Adipose tissue (tissue), 3 donors: ENCODE results near the gene BCAR3. TPM values are rescaled to one million over a fixed set of nuclear protein-coding genes. Genes with fewer than 3 reads are reported as not detected.

Experiments used
- H3K27ac ChIP-seq: one replicate; pipeline ENCODE4 v1.5.1; 2013; ENCODE audit warnings: low read depth, low read length
- WGBS, 3 donors: extraction: QIAGEN DNeasy Blood & Tissue Kit; methylation state at CpG; one replicate each; pipeline ENCODE4 v1.1.7; 2013; 5-methylcytosine and 5-hydroxymethylcytosine counted together
- polyA plus RNA-seq, 3 donors: library from polyadenylated mRNA; stranded (reverse); fragments of 200-250 nt; gene quantifications; one replicate each; pipeline ENCODE4 v1.2.3, GENCODE V29; 2013
- donor health status: healthy with polysubstance abuse.
- donor health status: Bipolar disorder and iron deficiency.
- donor health status: healthy.

BCAR3 gene
- polyA plus RNA-seq, 3 donors, result 5.3 to 28.9 (median 14.8) TPM

DNA sequence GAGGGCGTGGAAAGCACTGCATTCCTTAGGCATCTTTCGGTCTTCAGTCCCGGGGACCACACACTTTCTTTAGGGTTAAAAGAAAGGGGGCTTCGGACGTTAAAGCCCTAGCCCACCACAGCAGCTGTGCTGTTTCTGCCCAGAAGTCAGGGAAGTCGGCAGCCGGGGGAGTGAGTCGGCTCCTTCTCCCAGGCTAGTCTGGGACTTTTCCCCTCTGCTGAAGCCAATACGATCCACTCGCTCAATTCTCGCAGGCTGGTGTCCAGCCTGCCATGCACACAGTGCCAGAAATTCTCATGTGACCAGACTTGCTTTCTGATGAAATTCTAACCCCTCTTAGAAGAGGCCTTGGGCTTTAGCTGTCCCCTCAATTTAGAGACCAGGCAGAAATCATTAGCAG is 67.7 kb downstream of the BCAR3 start:
- H3K27ac ChIP-seq, result no peak overlapping the region
- WGBS, 3 donors, result 19 to 63% (median 57%) methylated on average over 11 of the region's 11 CpGs

DNA sequence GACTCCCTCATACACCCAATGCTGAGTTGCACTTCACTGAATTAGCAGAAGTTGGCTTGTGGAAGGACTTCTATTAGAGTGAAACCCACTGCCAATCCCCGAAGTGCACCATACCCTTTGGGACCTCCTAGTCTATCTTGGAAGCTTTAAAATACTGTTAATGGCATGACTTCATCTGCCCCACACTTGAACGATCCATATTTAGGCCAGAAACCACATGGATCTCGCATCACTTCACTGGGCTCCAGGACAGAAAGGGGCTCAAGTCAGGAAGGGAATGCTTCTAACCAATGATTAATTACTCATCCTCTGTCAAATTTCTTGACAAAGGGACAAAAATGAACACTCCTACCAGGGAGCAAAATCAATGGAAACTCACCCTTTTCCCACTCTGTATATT is 69.1 kb downstream of the BCAR3 start:
- 81 to 94% (median 83%) methylated on average over 3 of the region's 3 CpGs for WGBS, 3 donors
- H3K27ac ChIP-seq, result no peak overlapping the region

DNA sequence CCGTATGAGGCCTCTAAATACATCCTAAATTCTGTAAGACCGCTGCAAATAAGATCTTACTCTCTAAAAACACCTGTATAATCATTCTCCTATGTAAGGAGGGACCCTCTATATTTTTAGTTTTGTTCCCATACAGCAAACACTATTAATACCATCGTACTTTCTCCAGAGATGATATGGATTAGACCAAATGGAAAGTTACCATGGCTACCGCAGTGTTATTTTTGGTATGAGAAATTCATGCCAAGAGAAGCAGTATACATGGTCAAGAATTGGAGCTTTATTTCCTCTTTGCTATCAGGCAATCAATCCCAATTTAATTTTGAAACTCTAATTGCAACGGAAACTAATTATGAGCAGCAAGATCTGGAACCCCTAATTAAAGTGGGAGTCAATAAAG is 70.0 kb downstream of the BCAR3 start:
- no peak overlapping the region for H3K27ac ChIP-seq
- WGBS, 3 donors, result 77 to 83% (median 79%) methylated on average over 5 of the region's 5 CpGs

DNA sequence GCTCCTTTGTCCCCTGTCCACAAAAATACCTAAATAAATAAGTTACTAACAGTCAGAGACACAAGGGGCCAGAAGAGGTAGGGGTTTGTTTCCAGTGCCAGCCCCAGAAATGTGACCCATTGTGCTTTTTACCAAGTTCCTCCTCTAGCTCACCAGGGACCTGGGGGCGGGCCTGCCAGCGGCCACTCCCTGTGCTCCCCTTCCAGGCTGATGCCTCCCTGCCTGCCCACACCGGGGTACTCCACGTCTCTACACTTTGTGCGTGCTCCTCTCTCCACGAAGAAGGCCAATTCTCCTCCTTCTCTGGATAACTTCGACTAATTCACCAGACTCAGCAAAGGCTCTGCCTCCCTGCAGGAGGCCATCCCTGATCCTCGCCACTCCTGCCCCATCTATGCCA is 72.1 kb downstream of the BCAR3 start:
- no peak overlapping the region for H3K27ac ChIP-seq
- WGBS, 3 donors, result 89 to 94% (median 90%) methylated on average over 8 of the region's 8 CpGs

DNA sequence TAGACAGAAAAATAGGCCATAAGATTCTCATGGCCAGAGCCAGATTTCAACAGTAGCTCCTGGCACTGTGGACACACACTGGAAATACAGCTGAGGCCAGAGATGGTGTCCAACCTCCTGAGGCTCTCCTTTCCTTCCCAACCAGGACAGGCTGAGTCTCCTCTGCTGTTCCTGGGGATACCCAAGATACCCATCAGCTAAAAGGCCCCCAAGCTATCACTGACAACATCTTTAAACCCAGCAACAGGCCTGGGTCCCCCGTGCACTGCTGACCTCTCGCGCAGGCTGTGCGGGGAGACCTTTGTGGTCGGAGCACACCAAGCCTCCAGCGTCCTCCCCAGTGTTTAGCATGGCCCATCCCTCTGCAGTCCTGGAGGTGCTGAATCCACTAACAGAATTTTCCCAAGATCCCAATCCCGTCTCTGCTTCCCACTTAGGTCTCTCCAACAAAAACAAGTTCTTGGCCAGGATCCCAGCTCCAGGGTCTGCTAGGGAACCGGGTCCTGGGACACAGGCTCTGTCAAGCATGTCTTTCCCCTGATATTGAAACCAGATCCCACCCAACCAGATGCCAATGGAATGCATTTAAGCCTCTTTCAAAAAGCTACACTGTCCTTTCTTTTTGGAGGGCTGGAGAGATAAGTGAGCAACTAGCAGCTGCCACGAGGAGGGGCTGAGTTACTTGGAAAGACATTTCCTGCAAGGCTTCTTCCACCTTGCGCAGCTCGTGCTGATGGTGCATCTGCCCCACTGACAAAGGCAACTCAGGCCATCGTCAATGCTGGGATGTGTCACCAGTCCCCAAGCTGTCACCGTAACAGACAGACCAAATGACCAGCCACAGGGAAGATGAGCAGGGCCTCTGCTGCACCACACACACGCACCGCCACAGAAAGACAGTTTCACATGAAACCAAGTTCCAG is 73.2 kb downstream of the BCAR3 start:
- WGBS, 3 donors, result 73 to 83% (median 74%) methylated on average over 15 of the region's 15 CpGs
- H3K27ac ChIP-seq, result no peak overlapping the region

DNA sequence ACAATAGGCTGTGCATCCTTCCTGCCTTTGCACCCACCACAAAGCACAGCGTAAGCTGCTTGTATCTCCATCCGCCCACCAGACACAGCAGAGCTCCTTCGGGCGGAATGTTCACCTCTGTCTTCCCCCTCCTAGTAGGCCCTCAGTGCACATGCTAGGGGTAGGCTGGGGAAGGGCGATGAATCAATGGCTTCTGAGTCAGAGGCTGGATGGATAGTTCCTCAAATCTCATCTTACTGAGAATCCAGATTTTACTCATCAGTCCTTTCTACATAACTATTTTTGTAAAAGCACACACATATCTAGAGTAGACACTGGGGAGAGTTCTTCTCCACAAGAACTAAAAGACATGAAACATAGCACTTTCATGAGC is 73.8 kb downstream of the BCAR3 start:
- WGBS, 3 donors, result 77 to 89% (median 86%) methylated on average over 5 of the region's 5 CpGs
- H3K27ac ChIP-seq, result no peak overlapping the region

DNA sequence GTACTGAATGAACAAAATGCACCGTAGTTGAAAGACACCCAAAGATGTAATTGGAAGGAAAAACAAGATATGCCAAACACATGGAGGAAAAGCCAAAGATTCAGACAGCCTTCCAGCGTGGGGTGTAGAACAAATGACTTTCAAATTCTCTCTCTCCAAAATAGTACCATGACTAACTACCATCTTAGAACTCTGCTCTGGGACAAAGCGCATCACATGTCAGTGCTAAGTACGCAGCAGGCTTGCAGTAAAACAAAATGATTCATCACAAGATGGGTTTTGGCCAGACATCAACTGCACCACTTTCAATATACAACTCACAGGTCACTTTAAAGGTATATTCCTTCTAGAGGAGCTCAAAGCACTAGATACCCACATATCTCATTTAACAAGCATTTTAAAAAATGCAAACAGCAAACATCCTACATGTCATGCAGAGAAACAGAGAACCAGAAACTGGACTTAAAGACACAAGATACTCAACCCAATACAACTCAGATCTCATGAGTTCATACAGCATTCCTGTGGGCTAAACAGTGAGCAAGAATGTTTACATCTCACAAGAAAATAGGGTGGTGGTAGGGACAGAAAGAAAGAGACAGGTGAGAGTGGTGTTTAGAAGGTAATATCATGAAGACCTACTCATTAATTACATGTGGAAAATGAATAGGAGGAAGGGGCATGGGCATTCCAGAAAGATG is 75.7 kb downstream of the BCAR3 start:
- WGBS, 3 donors, result 76 to 89% (median 81%) methylated on average over 4 of the region's 4 CpGs
- no peak overlapping the region for H3K27ac ChIP-seq

DNA sequence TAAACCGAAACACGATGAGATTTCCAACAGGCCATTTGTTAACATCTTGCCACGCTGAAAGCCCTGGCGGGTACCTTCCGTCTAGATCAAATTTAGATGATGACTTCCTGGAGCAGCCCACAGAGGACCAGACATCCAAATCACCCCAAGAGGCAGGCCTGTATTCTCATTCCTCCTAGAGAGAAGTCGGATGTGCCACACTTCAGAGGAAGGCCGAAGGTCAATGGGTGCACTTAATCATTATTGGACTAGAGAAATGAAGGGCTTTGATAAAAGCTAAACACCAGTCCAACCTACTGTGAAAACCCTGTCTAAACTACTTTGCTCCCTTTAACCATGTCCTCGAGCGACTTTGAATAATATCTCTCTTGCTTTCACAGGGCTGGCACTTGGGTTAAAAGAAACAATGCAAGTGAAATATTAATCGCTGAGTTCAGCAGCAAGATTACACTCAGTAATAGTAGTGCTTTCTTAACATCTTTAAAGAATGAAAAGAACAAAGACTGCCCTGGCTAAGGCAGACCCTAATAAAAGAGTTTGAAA is 76.5 kb downstream of the BCAR3 start:
- no peak overlapping the region for H3K27ac ChIP-seq
- WGBS, 3 donors, result 61 to 88% (median 85%) methylated on average over 10 of the region's 10 CpGs

DNA sequence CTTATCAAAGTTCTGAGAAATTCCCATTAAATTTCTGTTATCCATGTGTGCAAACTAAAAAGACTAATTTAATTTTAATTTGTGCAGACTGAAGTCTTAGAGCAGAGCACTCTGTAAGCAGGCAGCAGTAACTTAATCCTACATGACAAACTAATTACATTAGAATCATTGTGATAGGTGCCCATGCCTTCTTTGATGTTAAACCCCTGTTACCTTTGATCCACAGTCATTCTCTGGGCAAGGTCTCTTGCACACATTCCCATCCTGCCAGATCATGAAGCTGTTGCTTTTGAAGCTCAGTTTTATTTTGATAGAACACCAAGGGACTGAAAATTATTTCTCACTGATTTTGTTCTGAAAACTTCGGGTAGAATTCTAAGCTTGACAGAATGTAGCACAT is 77.2 kb downstream of the BCAR3 start:
- H3K27ac ChIP-seq, result no peak overlapping the region
- WGBS, 3 donors, result 76 to 86% (median 83%) methylated on average over 1 of the region's 1 CpG

DNA sequence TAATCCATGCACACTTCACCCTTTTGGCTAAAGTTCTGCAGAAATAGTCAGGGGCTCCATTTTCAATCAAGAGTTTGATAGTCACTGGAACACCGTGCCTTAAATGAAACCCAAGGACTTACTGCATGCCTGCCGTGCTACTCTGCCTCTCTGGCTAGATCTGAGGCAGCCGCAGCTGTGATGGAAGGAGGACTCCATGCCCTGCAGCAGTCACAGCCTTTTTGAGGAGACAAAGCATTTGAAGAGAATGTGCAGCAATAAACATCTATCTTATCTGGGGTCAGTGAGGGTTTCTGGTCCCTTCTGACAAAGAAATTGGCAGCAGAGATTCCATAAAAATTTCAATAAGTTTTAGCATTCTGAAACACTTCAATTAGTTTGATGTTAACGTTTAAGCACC is 78.0 kb downstream of the BCAR3 start:
- no peak overlapping the region for H3K27ac ChIP-seq

DNA sequence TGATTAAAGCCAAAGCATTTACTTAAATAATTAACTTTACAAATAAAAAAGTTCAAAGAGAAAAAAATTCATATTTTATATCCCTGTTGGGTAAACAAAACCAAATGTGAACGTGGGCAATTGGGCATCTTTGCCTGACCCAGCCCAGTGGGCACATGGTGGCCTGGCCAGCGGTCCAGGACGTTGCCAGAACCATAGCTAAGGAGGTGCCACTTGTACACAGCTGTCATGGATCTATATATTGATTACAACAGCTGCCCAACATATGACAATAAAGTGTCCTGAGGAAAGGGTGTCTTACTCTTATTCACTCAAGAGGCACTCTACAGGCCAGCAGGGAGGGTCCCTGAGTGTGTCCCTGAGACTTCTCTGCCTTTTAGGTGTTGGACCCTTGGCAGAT is 78.5 kb downstream of the BCAR3 start:
- WGBS, 3 donors, result 83 to 85% (median 84%) methylated on average over 3 of the region's 3 CpGs
- H3K27ac ChIP-seq, result no peak overlapping the region

More for the DNA sequence above, 78.0 kb downstream of the BCAR3 start:
- WGBS, 3 donors, result 83 to 89% (median 86%) methylated on average over 4 of the region's 4 CpGs

DNA sequence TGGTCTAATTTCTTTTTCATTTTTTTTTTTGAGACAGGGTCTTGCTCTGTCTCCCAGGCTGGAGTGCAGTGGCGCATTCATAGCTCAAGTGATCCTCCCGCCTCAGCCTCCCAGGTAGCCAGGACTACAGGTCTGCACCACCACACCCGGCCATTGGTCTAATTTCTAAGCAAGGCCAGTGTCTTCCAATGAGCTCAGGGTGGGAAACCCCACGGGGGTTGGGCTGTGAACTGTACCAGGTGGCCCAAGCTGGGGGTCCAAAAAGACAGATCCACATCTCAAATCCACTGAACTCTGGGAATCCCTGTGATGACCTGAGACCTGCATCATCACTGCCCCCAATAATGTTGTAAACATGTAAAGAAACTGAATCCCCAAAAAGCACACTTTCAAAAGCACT is 79.5 kb downstream of the BCAR3 start:
- no peak overlapping the region for H3K27ac ChIP-seq
- 94 to 99% (median 97%) methylated on average over 4 of the region's 4 CpGs for WGBS, 3 donors

DNA sequence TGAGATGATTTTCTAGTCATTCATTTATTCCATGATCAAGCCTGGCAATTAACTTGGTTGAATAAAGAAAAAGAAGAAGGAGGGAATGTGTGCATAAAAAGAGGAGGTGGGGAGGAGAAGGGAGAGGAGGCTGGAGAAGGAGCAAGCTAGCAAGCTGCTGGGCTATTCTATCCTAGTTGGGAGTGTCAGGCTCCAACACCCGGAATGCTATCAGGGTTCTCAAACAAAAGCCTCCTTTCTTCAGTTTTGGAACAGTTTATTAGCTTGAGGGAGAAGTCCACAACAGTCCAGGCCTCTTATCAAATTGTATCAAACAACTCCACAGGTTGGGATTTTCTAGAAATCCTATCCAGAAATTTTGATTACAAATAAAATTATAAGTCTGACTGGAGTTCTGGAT is 80.0 kb downstream of the BCAR3 start:
- WGBS, 3 donors, result 52 to 80% (median 64%) methylated on average over 1 of the region's 1 CpG
- no peak overlapping the region for H3K27ac ChIP-seq

DNA sequence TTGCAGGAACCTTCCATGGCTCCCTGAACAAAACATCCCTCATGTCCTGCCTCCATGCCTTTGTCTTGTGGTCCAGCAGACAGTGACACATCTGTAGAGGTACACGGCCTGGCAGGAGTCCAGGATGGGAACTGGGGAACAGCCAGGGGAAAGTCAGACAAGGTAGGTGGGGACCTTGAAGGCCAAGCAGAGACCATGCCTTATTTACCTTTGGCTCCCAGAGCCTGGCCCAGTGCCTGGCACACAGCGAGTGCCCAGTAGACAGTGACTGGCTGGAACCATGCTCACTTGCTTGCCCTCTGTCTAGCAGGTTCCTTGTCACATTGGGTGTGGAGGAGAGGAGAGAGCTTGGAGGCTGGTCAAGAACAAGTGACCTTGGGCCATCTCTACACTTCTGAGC is 81.0 kb downstream of the BCAR3 start:
- H3K27ac ChIP-seq, result no peak overlapping the region
- 55 to 95% (median 78%) methylated on average over 2 of the region's 2 CpGs for WGBS, 3 donors

DNA sequence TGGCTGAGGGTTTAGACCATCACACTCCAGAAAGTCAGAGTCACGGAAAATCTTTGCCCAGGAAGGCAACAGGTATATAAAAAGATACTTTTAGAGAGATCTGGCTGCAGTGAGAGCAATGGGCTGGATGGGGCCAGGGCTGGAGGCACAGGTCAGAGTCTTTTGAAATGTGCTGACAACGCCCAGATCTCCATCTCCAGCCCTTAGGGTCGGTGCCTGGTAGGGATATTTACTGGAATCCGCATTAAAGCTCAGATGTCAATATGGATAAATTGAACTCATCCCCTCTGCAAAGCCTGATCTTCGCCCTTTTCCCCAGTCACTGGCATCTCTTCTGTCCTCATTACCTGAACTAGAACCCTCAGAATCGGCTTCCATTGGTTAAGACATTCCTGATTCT is 82.2 kb downstream of the BCAR3 start:
- no peak overlapping the region for H3K27ac ChIP-seq
- 93 to 96% (median 94%) methylated on average over 6 of the region's 6 CpGs for WGBS, 3 donors

DNA sequence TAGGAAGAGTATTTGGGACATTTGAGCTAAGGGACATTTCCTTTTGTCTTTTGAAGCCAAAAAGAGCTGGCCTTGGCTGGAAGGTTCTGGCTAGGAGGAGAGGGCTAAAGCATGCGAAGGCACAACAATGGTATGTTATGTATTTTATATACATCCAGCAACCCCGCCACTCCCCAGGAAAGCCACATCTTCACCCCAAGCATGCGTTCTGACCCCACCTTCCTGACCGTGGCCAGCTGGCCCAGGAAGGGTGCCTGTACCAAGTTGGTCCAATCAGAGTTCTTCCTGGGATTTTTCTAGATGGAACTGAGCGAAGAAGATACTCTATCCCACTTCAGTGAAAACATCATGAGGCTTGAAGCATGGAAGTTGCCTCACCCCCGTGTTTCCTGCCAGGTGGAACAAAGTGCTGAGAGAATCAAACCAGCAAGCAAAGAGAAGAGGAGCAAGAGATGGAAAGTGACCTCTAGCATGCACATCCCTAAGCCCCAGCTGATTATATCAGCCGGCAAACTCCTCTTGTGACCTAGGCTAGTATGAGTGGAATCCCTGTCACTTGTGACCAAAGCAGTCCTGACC is 82.7 kb downstream of the BCAR3 start:
- H3K27ac ChIP-seq, result no peak overlapping the region
- WGBS, 3 donors, result 76 to 90% (median 84%) methylated on average over 7 of the region's 7 CpGs

DNA sequence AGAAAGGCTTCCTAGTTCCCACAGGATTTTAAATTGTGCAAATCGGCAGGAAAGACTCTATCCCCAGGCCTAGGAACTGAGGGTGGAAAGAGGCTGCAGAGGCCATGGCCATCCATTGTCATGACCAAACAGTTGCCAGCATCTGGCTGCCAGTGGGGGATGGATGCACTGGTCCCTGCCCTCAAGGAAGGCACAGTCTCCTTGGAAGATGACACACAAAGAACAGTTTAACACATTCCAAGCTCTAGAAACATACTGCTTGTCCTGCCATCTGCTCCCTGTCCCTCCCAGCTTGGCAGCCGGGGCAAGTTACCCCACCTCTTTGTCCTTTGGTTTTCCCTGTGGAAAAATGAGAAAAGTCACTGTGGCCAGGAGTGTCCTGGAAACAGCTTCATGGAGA is 83.2 kb downstream of the BCAR3 start:
- 75 to 84% (median 75%) methylated on average over 2 of the region's 2 CpGs for WGBS, 3 donors
- no peak overlapping the region for H3K27ac ChIP-seq

DNA sequence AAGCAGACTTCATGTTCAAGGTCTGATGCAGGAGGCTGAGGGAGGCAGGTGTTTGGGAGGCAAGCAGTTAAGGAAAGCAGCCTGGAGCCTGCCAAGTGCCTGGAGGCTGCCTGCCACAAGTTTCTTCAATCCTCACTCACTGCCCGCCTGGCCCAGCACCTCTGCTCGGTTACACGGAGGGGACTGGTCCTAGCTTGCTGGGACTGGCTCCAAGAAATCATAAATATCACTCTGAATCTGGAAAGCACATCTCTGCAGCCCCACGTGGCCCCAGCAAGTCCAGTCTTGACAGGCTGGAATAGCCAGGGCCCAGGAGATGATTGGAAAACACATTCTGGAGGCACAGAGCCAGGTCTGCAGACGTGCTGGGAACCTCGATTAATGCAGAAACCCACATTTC is 83.9 kb downstream of the BCAR3 start:
- no peak overlapping the region for H3K27ac ChIP-seq
- WGBS, 3 donors, result 43 to 48% (median 46%) methylated on average over 6 of the region's 6 CpGs
